ENCODE measurements around the gene PLEKHA1.

The PLEKHA1 gene

DNA sequence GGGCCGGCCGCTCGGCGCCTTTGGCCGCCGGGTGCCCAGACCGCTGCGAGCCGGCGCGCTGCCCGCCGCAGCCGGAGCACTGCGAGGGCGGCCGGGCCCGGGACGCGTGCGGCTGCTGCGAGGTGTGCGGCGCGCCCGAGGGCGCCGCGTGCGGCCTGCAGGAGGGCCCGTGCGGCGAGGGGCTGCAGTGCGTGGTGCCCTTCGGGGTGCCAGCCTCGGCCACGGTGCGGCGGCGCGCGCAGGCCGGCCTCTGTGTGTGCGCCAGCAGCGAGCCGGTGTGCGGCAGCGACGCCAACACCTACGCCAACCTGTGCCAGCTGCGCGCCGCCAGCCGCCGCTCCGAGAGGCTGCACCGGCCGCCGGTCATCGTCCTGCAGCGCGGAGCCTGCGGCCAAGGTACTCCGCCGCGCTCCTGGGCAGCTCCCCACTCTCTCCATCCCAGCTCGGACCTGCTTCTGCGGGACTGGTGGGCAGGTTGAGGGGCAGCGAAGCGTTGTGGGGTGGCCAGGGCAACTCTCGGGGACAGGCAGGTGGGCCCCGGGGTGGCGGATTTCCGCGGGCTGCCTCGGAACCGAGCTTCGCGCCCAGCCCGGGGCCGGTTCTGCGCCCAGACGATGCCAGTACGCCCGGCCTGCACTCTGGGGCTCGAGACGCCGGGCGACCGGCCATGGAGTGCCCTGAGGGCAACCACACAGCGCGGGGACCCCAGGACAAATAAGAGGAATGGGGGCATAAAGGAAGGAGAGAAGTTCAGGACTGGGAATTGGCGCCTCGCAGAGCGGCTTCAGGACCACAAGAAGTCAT lies 87.4 kb downstream of the PLEKHA1 start:
- no peak for TF ChIP-seq FOXP2 (optimal IDR thresholded peaks at IDR 0.05; ENCODE audit: borderline replicate concordance, extremely low read depth, extremely low read length, insufficient read depth)
- no peak for TF ChIP-seq POLR2AphosphoS5 (IDR thresholded peaks at IDR 0.05; ENCODE audit: low read depth, low read length)
- no peak for TF ChIP-seq TAF1 (IDR thresholded peaks at IDR 0.05; ENCODE audit: borderline replicate concordance, insufficient read depth, low read length)
- no peak for TF ChIP-seq REST (IDR thresholded peaks at IDR 0.05; ENCODE audit: insufficient read depth in 1 of 2, low read depth in 2 of 2, low read length in 2 of 2)
- no peak for TF ChIP-seq SIN3A (IDR thresholded peaks at IDR 0.05; ENCODE audit: borderline replicate concordance, insufficient read depth, low read length)

GRCh38 chr10:122462533-122463465 lies 88.3 kb downstream of the PLEKHA1 start:
- TF ChIP-seq SIN3A (IDR thresholded peaks at IDR 0.05; ENCODE audit: borderline replicate concordance, insufficient read depth, low read length) (no peak), REST (IDR thresholded peaks at IDR 0.05; ENCODE audit: insufficient read depth in 1 of 2, low read depth in 2 of 2, low read length in 2 of 2) (no peak), TAF1 (IDR thresholded peaks at IDR 0.05; ENCODE audit: borderline replicate concordance, insufficient read depth, low read length) (no peak), FOXP2 (optimal IDR thresholded peaks at IDR 0.05; ENCODE audit: borderline replicate concordance, extremely low read depth, extremely low read length, insufficient read depth) (no peak), POLR2AphosphoS5 (IDR thresholded peaks at IDR 0.05; ENCODE audit: low read depth, low read length) (no peak)

GRCh38 chr10:122463466-122464249 lies 89.2 kb downstream of the PLEKHA1 start:
- no peak for TF ChIP-seq SIN3A (IDR thresholded peaks at IDR 0.05; ENCODE audit: borderline replicate concordance, insufficient read depth, low read length)
- TF ChIP-seq FOXP2 (optimal IDR thresholded peaks at IDR 0.05; ENCODE audit: borderline replicate concordance, extremely low read depth, extremely low read length, insufficient read depth), result no peak
- no peak for TF ChIP-seq POLR2AphosphoS5 (IDR thresholded peaks at IDR 0.05; ENCODE audit: low read depth, low read length)
- TF ChIP-seq TAF1 (IDR thresholded peaks at IDR 0.05; ENCODE audit: borderline replicate concordance, insufficient read depth, low read length), result no peak
- no peak for TF ChIP-seq REST (IDR thresholded peaks at IDR 0.05; ENCODE audit: insufficient read depth in 1 of 2, low read depth in 2 of 2, low read length in 2 of 2)

GRCh38 chr10:122464250-122464510 lies 89.7 kb downstream of the PLEKHA1 start:
- TF ChIP-seq REST (IDR thresholded peaks at IDR 0.05; ENCODE audit: insufficient read depth in 1 of 2, low read depth in 2 of 2, low read length in 2 of 2), result no peak
- no peak for TF ChIP-seq TAF1 (IDR thresholded peaks at IDR 0.05; ENCODE audit: borderline replicate concordance, insufficient read depth, low read length)
- no peak for TF ChIP-seq FOXP2 (optimal IDR thresholded peaks at IDR 0.05; ENCODE audit: borderline replicate concordance, extremely low read depth, extremely low read length, insufficient read depth)
- no peak for TF ChIP-seq POLR2AphosphoS5 (IDR thresholded peaks at IDR 0.05; ENCODE audit: low read depth, low read length)
- TF ChIP-seq SIN3A (IDR thresholded peaks at IDR 0.05; ENCODE audit: borderline replicate concordance, insufficient read depth, low read length), result no peak

Measured in PFSK-1 (cell line).